ENCODE data around the gene LACTBL1. TPM values are rescaled to one million over a fixed set of nuclear protein-coding genes. Genes with fewer than 3 reads are reported as not detected.

Gene LACTBL1
- total RNA-seq, 1 experiment from 2014 or later: not detected

- H3K79me1 ChIP-seq (ENCODE audit: insufficient read depth, low read depth, low read length, poor library complexity, severe bottlenecking): no peaks in the 10 kb centered on the region
These were observed 65.7 kb downstream of the LACTBL1 start for GRCh38 chr1:22906968-22907367.

More at GRCh38 chr1:22906968-22907367, 65.7 kb downstream of the LACTBL1 start:
- H3K4ac ChIP-seq (ENCODE audit: low read depth, low read length): no peak overlapping the region
- H3K4me2 ChIP-seq (ENCODE audit: insufficient read depth, insufficient read length, low read length): no peak overlapping the region
- H3K79me2 ChIP-seq (ENCODE audit: insufficient read depth, low read length): no peaks in the 10 kb centered on the region
- no peak overlapping the region for H3K14ac ChIP-seq (ENCODE audit: insufficient read depth, low read length)
- no peak overlapping the region for H2BK12ac ChIP-seq (ENCODE audit: insufficient read length, low read depth, low read length)
- H3K56ac ChIP-seq (ENCODE audit: insufficient read length, low read depth, low read length): no peak overlapping the region
- no peak overlapping the region for H4K5ac ChIP-seq (ENCODE audit: insufficient read length, low read depth, low read length)
- no peak for DNase-seq
- no peak overlapping the region for H2BK120ac ChIP-seq (ENCODE audit: low read depth, low read length, poor library complexity, severe bottlenecking)
- H4K8ac ChIP-seq (replicated peaks; ENCODE audit: insufficient read length, low read depth, low read length): no peak overlapping the region
- no peak overlapping the region for H3K23ac ChIP-seq (ENCODE audit: insufficient read length, low read depth, low read length)
- H3K27me3 ChIP-seq (ENCODE audit: insufficient read depth, low read length): no peaks in the 10 kb centered on the region
- H3K27ac ChIP-seq (ENCODE audit: insufficient read length, low read depth, low read length): no peak overlapping the region
- no peak overlapping the region for H4K91ac ChIP-seq (ENCODE audit: insufficient read length, low read depth, low read length)
- Mint-ChIP-seq H3K27ac (no peak overlapping the region; a peak in 1 of 7 replicates), H3K9me3 (no peaks in the 10 kb centered on the region), H3K36me3 (ENCODE audit: insufficient read depth in 1 of 3, low read depth in 3 of 3) (no peaks in the 10 kb centered on the region), H3K4me3 (no peak overlapping the region), H3K4me1 (no peaks in the 10 kb centered on the region), H3K27me3 (ENCODE audit: low read depth) (no peaks in the 10 kb centered on the region; the same call in none of the 2 replicates)
- no peak for TF ChIP-seq CTCF (conservative IDR thresholded peaks at IDR 0.05)
- H2AFZ ChIP-seq (ENCODE audit: low read length): no peak overlapping the region
- no peaks in the 10 kb centered on the region for H3K23me2 ChIP-seq (ENCODE audit: insufficient read length, low read depth, low read length, poor library complexity, severe bottlenecking)
- no CpG with 5 or more reads among the region's 2 CpGs for WGBS (ENCODE audit: extremely low coverage, insufficient read length, low lambda C conversion rate)
- H2AK5ac ChIP-seq (ENCODE audit: insufficient read length, low read length): no peak overlapping the region
- no peak overlapping the region for H2BK15ac ChIP-seq (ENCODE audit: low read depth, low read length)
- H2BK5ac ChIP-seq (ENCODE audit: insufficient read length, low read length): no peak overlapping the region
- no peaks in the 10 kb centered on the region for H4K20me1 ChIP-seq (ENCODE audit: control insufficient read depth, insufficient read depth, insufficient read length)
- H3K9ac ChIP-seq (ENCODE audit: extremely low read depth, insufficient read length, low read length): no peak overlapping the region
- no peaks in the 10 kb centered on the region for H3K9me3 ChIP-seq (ENCODE audit: control insufficient read depth, low read depth, low read length)
- H2BK20ac ChIP-seq (ENCODE audit: low read depth, low read length, poor library complexity, severe bottlenecking): no peak overlapping the region
- no peak overlapping the region for H3T11ph ChIP-seq (ENCODE audit: low read length)
- no peaks in the 10 kb centered on the region for H3K4me1 ChIP-seq (ENCODE audit: insufficient read depth, low read length)
- H3K18ac ChIP-seq (ENCODE audit: insufficient read length, low read depth, low read length): no peak overlapping the region
